Measurements from ENCODE around the gene VAMP5. TPM values are rescaled to one million over a fixed set of nuclear protein-coding genes. Genes with fewer than 3 reads are reported as not detected.

Gene VAMP5
- total and polyA plus RNA-seq, 2 donors from 2014 or later = 46.0 to 145 TPM

GRCh38 chr2:85575739-85576138 is 8.5 kb upstream of the VAMP5 start:
- Histone ChIP-seq H3K4me1 (ENCODE audit: control insufficient read depth in 2 of 3, insufficient read depth in 2 of 3, low read depth in 1 of 3, low read length in 3 of 3) (peaks cover 0 to 23% (median 20%) of the 10 kb centered on the region in 3 donors), H3K9ac (ENCODE audit: low read length in 3 of 3) (no peak overlapping the region), H3K36me3 (ENCODE audit: control insufficient read depth in 2 of 3, insufficient read depth in 3 of 3, low read length in 3 of 3) (no peaks in the 10 kb centered on the region), H3K4me3 (ENCODE audit: low read length in 3 of 3) (no peak overlapping the region), H3K27me3 (ENCODE audit: control insufficient read depth, insufficient read depth, low read length) (no peaks in the 10 kb centered on the region), H3K9me3 (ENCODE audit: control insufficient read depth in 2 of 3, insufficient read depth in 1 of 3, low read length in 3 of 3) (no peaks in the 10 kb centered on the region), H3K27ac (ENCODE audit: low read depth in 2 of 2, low read length in 2 of 2) (peak overlapping the region in 1 of 2 donors; percentile 17)
- no peak for TF ChIP-seq CTCF (IDR thresholded peaks at IDR 0.05; ENCODE audit: borderline replicate concordance, extremely low read depth, insufficient read depth)
- FAIRE-seq = no peak
- no peak for DNase-seq
- intact Hi-C loops (cut with DNase I) = no loop called here

GRCh38 chr2:85577063-85577385 is 7.2 kb upstream of the VAMP5 start:
- FAIRE-seq = no peak
- peaks cover 0 to 23% (median 20%) of the 10 kb centered on the region in 3 donors for H3K4me1 ChIP-seq (ENCODE audit: control insufficient read depth in 2 of 3, insufficient read depth in 2 of 3, low read depth in 1 of 3, low read length in 3 of 3)
- peak overlapping the region in 1 of 3 donors; percentile 71 for H3K9ac ChIP-seq (ENCODE audit: low read length in 3 of 3)
- peaks cover 0 to 7% (median 0%) of the 10 kb centered on the region in 3 donors for H3K36me3 ChIP-seq (ENCODE audit: control insufficient read depth in 2 of 3, insufficient read depth in 3 of 3, low read length in 3 of 3)
- intact Hi-C loops (cut with DNase I) = no loop called here
- H3K27ac ChIP-seq (ENCODE audit: low read depth in 2 of 2, low read length in 2 of 2) = peak overlapping the region; percentile 85 to 94
- no peaks in the 10 kb centered on the region for H3K27me3 ChIP-seq (ENCODE audit: control insufficient read depth, insufficient read depth, low read length)
- TF ChIP-seq CTCF (IDR thresholded peaks at IDR 0.05; ENCODE audit: borderline replicate concordance, extremely low read depth, insufficient read depth) = no peak
- no peak for DNase-seq
- H3K4me3 ChIP-seq (ENCODE audit: low read length in 3 of 3) = peak overlapping the region in 2 of 3 donors; percentile 65 to 80
- H3K9me3 ChIP-seq (ENCODE audit: control insufficient read depth in 2 of 3, insufficient read depth in 1 of 3, low read length in 3 of 3) = no peaks in the 10 kb centered on the region

GRCh38 chr2:85577386-85578242 is 6.6 kb upstream of the VAMP5 start, which contains the start of gene VAMP8:
Gene VAMP8 (plus strand): TSS chr2:85577586. CDS start chr2:85577647, 61 bp downstream.
- Histone ChIP-seq H3K36me3 (ENCODE audit: control insufficient read depth in 2 of 3, insufficient read depth in 3 of 3, low read length in 3 of 3) (peaks cover 0 to 8% (median 0%) of the 10 kb centered on the region in 3 donors), H3K9ac (ENCODE audit: low read length in 3 of 3) (peak within 1 kb of the TSS; percentile 18 to 73 (median 71)), H3K27ac (ENCODE audit: low read depth in 2 of 2, low read length in 2 of 2) (peak within 1 kb of the TSS; percentile 85 to 94), H3K4me1 (ENCODE audit: control insufficient read depth in 2 of 3, insufficient read depth in 2 of 3, low read depth in 1 of 3, low read length in 3 of 3) (peaks cover 0 to 23% (median 20%) of the 10 kb centered on the region in 3 donors), H3K4me3 (ENCODE audit: low read length in 3 of 3) (peak within 1 kb of the TSS; percentile 50 to 80 (median 65)), H3K9me3 (ENCODE audit: control insufficient read depth in 2 of 3, insufficient read depth in 1 of 3, low read length in 3 of 3) (no peaks in the 10 kb centered on the region), H3K27me3 (ENCODE audit: control insufficient read depth, insufficient read depth, low read length) (no peaks in the 10 kb centered on the region)
- FAIRE-seq (no peak), DNase-seq (peak; percentile 60 to 92 (median 73))
- intact Hi-C loops (cut with DNase I) = no loop called here
- no peak for TF ChIP-seq CTCF (IDR thresholded peaks at IDR 0.05; ENCODE audit: borderline replicate concordance, extremely low read depth, insufficient read depth)
